Measurements from ENCODE around the gene DNAH10.
"Not testable (repeated sequence)": the region's sequence is repeated elsewhere in the genome, so short reads cannot be mapped to it uniquely, and the experiment has no call there.

The DNAH10 gene

GRCh38 chr12:123747309-123747708, 14.8 kb upstream of the DNAH10 start:
- no peak for DNase-seq

GRCh38 chr12:123748161-123748560, 13.9 kb upstream of the DNAH10 start:
- peak; percentile 24 for DNase-seq

- DNase-seq = no peak
Observed at GRCh38 chr12:123748661-123749060, 13.4 kb upstream of the DNAH10 start.

- DNase-seq = no peak
Observed at GRCh38 chr12:123749355-123749754, 12.7 kb upstream of the DNAH10 start.

GRCh38 chr12:123750159-123750656, 11.9 kb upstream of the DNAH10 start:
- no peak for DNase-seq

- no peak for DNase-seq
Observed at GRCh38 chr12:123752046-123752445, 10.1 kb upstream of the DNAH10 start.

GRCh38 chr12:123754041-123754772, 7.9 kb upstream of the DNAH10 start:
- no peak for DNase-seq

GRCh38 chr12:123757561-123757960, 4.5 kb upstream of the DNAH10 start:
- no peak for DNase-seq

GRCh38 chr12:123760267-123760938, 1.7 kb upstream of the DNAH10 start:
- DNase-seq = no peak

- DNase-seq = no peak
Observed at GRCh38 chr12:123762715-123763052, 583 bp downstream of the DNAH10 start.

- DNase-seq = no peak
Observed at GRCh38 chr12:123763093-123763492, 992 bp downstream of the DNAH10 start.

- no peak for DNase-seq
Observed at GRCh38 chr12:123764109-123764508, 2.0 kb downstream of the DNAH10 start.

GRCh38 chr12:123765504-123766035, 3.5 kb downstream of the DNAH10 start:
- DNase-seq = no peak

GRCh38 chr12:123767613-123768012, 5.5 kb downstream of the DNAH10 start:
- DNase-seq = peak; percentile 72

- DNase-seq = no peak
Observed at GRCh38 chr12:123771261-123771660, 9.2 kb downstream of the DNAH10 start.

GRCh38 chr12:123772074-123772473, 10.0 kb downstream of the DNAH10 start:
- DNase-seq = no peak

GRCh38 chr12:123773375-123773774, 11.3 kb downstream of the DNAH10 start:
- no peak for DNase-seq

- DNase-seq = no peak
Observed at GRCh38 chr12:123779551-123779950, 17.4 kb downstream of the DNAH10 start.

- DNase-seq = no peak
Observed at GRCh38 chr12:123782997-123783792, 21.1 kb downstream of the DNAH10 start.

- DNase-seq = no peak
Observed at GRCh38 chr12:123787466-123787865, 25.4 kb downstream of the DNAH10 start.

GRCh38 chr12:123788541-123788940, 26.4 kb downstream of the DNAH10 start:
- DNase-seq = no peak

- DNase-seq = not testable (repeated sequence)
Observed at GRCh38 chr12:123789422-123789821, 27.3 kb downstream of the DNAH10 start.

GRCh38 chr12:123790905-123791467, 28.9 kb downstream of the DNAH10 start:
- DNase-seq = no peak
